ENCODE results near the gene FAM135A.

DNA sequence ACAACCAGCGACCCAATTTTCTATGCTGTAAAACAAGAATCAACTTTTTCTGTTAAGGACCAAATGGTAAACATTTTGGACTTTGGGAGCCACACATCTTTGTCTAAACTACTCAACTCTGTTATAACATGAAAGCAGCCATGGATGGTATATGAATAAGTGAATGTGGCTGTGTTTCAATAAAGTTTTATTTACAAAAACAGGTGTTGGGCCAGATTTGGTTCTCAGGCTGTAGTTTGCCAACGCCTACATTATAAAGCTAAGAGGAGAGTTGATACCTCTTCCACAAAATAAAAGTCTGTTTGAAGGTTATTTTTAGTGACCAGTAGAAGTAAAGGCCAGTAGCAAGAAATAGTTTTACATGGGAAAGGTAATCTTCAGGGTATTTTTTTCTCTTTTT is 93.0 kb downstream of the FAM135A start:
- TF ChIP-seq, protein P1, sequence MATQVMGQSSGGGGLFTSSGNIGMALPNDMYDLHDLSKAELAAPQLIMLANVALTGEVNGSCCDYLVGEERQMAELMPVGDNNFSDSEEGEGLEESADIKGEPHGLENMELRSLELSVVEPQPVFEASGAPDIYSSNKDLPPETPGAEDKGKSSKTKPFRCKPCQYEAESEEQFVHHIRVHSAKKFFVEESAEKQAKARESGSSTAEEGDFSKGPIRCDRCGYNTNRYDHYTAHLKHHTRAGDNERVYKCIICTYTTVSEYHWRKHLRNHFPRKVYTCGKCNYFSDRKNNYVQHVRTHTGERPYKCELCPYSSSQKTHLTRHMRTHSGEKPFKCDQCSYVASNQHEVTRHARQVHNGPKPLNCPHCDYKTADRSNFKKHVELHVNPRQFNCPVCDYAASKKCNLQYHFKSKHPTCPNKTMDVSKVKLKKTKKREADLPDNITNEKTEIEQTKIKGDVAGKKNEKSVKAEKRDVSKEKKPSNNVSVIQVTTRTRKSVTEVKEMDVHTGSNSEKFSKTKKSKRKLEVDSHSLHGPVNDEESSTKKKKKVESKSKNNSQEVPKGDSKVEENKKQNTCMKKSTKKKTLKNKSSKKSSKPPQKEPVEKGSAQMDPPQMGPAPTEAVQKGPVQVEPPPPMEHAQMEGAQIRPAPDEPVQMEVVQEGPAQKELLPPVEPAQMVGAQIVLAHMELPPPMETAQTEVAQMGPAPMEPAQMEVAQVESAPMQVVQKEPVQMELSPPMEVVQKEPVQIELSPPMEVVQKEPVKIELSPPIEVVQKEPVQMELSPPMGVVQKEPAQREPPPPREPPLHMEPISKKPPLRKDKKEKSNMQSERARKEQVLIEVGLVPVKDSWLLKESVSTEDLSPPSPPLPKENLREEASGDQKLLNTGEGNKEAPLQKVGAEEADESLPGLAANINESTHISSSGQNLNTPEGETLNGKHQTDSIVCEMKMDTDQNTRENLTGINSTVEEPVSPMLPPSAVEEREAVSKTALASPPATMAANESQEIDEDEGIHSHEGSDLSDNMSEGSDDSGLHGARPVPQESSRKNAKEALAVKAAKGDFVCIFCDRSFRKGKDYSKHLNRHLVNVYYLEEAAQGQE (IDR thresholded peaks at IDR 0.05; ENCODE audit: insufficient read depth in 1 of 2, low read depth in 2 of 2, low read length in 2 of 2), result no peak
- TF ChIP-seq TAF1 (IDR thresholded peaks at IDR 0.05; ENCODE audit: borderline replicate concordance, insufficient read depth, low read length) (no peak), SIN3A (IDR thresholded peaks at IDR 0.05; ENCODE audit: borderline replicate concordance, insufficient read depth, low read length) (no peak), POLR2AphosphoS5 (IDR thresholded peaks at IDR 0.05; ENCODE audit: low read depth, low read length) (no peak), FOXP2 (optimal IDR thresholded peaks at IDR 0.05; ENCODE audit: borderline replicate concordance, extremely low read depth, extremely low read length, insufficient read depth) (no peak)
